AG04450 (cell line): ENCODE results near the gene AFF3. TPM values are rescaled to one million over a fixed set of nuclear protein-coding genes. Genes with fewer than 3 reads are reported as not detected.
"Not testable (repeated sequence)": the region's sequence is repeated elsewhere in the genome, so short reads cannot be mapped to it uniquely, and the experiment has no call there.

ENCODE experiments used
- CTCF ChIA-PET: fragments of 300-600, 350-600 bp; formaldehyde crosslinking; extraction: SDS; loops from one replicate; lab custom pipeline; 2022; ENCODE audit warnings: antibody characterized with exemption, inconsistent platforms; lab: Charles Lee
- POLR2A ChIA-PET: fragments of 350-600 bp; formaldehyde crosslinking; extraction: SDS; loops from one replicate; lab custom pipeline; 2021; ENCODE audit warnings: antibody characterized with exemption, inconsistent platforms; lab: Yijun Ruan, JAX
- DNase-seq: peaks from one replicate; pipeline ENCODE4 v3.0.0-alpha.2; 2011; ENCODE audit warnings: low read depth, low spot score
- H3K27ac ChIP-seq: one replicate; pipeline ENCODE4 v1.5.1; 2012; ENCODE audit warnings: low read depth, low read length, control low read depth
- H3K27me3 ChIP-seq: one replicate; pipeline ENCODE4 v1.6.0; 2012; ENCODE audit warnings: low read length; ENCODE audit not compliant: control insufficient read depth, insufficient read depth
- H3K4me3 ChIP-seq: 2 replicates; pipeline ENCODE4 v1.5.1; 2011; ENCODE audit warnings: mild to moderate bottlenecking, low read depth, low read length, control low read depth
- H3K9me3 ChIP-seq: 2 replicates; pipeline ENCODE4 v1.5.1; 2012; ENCODE audit warnings: low read length; ENCODE audit not compliant: control insufficient read depth, insufficient read depth
- CTCF ChIP-seq: IDR thresholded peaks from 2 replicates; pipeline ENCODE4 v1.5.1; 2011; ENCODE audit warnings: low read depth, low read length, control low read depth, inconsistent platforms
- polyA plus RNA-seq: library from polyadenylated mRNA; depleted of rRNA; stranded (reverse); fragments of >200 nt; gene quantifications from 2 replicates; pipeline ENCODE4 v1.2.3, GENCODE V29; 2011

Gene AFF3
- polyA plus RNA-seq, 1 experiment, result 17.9 TPM

- no peak overlapping the region for H3K4me3 ChIP-seq
- no peaks in the 10 kb centered on the region for H3K9me3 ChIP-seq
- no peak for DNase-seq
- H3K27ac ChIP-seq, result no peak overlapping the region
- ChIA-PET POLR2A (no interaction called here), CTCF (no interaction called here)
- no peak for TF ChIP-seq CTCF
- no peaks in the 10 kb centered on the region for H3K27me3 ChIP-seq
These were observed 192.9 kb downstream of the AFF3 start for GRCh38 chr2:99949530-99949929.

DNA sequence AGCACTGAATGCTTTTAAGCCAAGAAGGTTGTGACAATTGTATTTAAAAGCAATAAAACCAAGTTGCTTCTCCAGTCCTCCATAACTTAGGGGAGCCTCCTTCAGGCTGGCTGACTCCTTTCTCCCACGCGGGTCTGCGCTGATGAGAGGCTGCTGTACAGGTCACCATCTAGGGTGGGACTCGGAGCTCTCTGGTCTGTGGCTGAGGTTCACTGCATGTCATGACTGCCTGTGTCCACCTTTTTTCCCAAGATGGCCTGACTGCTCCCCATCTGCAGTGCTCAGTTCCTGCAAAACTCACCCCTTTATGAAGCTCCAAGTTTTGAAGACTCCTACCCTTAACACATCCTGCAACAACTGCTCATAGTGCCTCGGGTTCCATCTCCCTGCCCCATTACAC, 194.4 kb downstream of the AFF3 start:
- ChIA-PET CTCF (no interaction called here), POLR2A (no interaction called here)
- H3K4me3 ChIP-seq, result no peak overlapping the region
- H3K27ac ChIP-seq, result no peak overlapping the region
- H3K27me3 ChIP-seq, result no peaks in the 10 kb centered on the region
- no peak for DNase-seq
- H3K9me3 ChIP-seq, result no peaks in the 10 kb centered on the region
- TF ChIP-seq CTCF, result no peak

DNA sequence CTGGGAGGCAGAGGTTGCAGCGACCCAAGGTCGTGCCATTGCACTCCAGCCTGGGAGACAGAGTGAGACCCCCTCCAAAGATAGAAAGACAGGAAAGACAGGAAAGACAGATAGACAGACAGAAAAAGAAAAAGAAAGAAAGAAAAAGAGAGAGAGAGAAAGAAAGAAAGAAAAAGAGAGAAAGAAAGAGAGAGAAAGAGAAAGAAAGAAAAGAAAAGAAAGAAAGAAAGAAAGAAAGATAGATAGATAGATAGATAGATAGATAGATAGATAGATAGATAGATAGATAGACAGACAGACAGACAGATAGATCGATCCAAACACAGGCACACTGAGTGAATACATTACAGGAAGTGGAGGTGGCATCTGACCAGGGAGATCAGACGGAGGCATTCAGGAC, 195.0 kb downstream of the AFF3 start:
- H3K9me3 ChIP-seq, H3K27ac ChIP-seq, CTCF ChIA-PET, POLR2A ChIA-PET, H3K4me3 ChIP-seq, H3K27me3 ChIP-seq, DNase-seq: not testable (repeated sequence)

DNA sequence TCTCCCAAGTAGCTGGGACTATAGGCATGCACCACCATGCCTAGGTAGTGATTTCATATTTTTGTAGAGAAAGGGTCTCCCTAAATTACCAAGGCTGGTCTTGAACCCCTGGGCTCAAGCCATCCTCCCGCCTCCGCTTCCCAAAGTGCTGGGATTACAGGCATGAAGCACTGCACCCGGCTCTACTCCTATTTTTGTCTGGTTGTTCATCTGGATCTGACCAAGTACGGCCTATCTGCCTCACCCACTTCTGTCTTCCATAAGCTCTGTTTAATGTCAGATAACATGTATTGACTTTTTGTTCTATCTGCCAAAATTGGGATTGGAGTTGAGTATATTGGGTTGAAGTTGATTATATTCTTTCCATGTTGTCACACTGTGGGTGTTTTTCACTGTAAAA, 198.4 kb downstream of the AFF3 start:
- no peak for DNase-seq
- CTCF ChIA-PET, result interaction anchor here (1.0 kb wide), 1 partner anchor 17 kb away, joined by 3 read pairs; no protein-coding TSS in a partner anchor
- no peak for TF ChIP-seq CTCF
- Histone ChIP-seq H3K4me3 (no peak overlapping the region), H3K9me3 (no peaks in the 10 kb centered on the region), H3K27ac (no peak overlapping the region), H3K27me3 (no peaks in the 10 kb centered on the region)
- POLR2A ChIA-PET, result no interaction called here

- Histone ChIP-seq H3K9me3 (no peaks in the 10 kb centered on the region), H3K27me3 (no peaks in the 10 kb centered on the region), H3K4me3 (no peak overlapping the region), H3K27ac (no peak overlapping the region)
- ChIA-PET POLR2A (no interaction called here), CTCF (no interaction called here)
- TF ChIP-seq CTCF, result no peak
- DNase-seq, result no peak
These were observed 199.6 kb downstream of the AFF3 start for GRCh38 chr2:99942561-99943347.
